Vagina (tissue), 2 donors: Measurements from ENCODE around the gene ZBTB7A. TPM values are rescaled to one million over a fixed set of nuclear protein-coding genes. Genes with fewer than 3 reads are reported as not detected.

Source experiments
- DNase-seq, 2 donors: peaks; one replicate each; pipeline ENCODE4 v3.0.0-alpha.2; 2017; ENCODE audit errors: extremely low spot score in 2 of 2
- H3K27ac ChIP-seq: fragments of 200-600 bp; sonication (generic); one replicate; pipeline ENCODE4 v1.5.1; 2019
- H3K27me3 ChIP-seq: fragments of 200-600 bp; sonication (generic); one replicate; pipeline ENCODE4 v1.5.1; 2019
- H3K36me3 ChIP-seq, 2 donors: fragments of 200-600 bp; sonication (generic); one replicate each; pipeline ENCODE4 v1.5.1; 2017 to 2019
- H3K4me1 ChIP-seq: fragments of 200-600 bp; sonication (generic); one replicate; pipeline ENCODE4 v1.5.1; 2019
- H3K4me3 ChIP-seq, 2 donors: fragments of 200-600 bp; sonication (generic); 1 replicate in 1 of 2; 2 replicates in 1 of 2; pipeline ENCODE4 v1.5.1; 2016 to 2019
- H3K9me3 ChIP-seq: fragments of 200-600 bp; sonication (generic); one replicate; pipeline ENCODE4 v1.5.1; 2019
- CTCF ChIP-seq, 3 experiments: fragments of 450-650 bp in 2 of 3; fragments of 200-600 bp in 1 of 3; sonication (generic) in 1 of 3; IDR thresholded peaks; one replicate each; pipeline ENCODE4 v1.5.1; 2017 to 2019; ENCODE audit warnings: antibody characterized with exemption in 3 of 3, mild to moderate bottlenecking in 2 of 3, moderate library complexity in 2 of 3
- POLR2A ChIP-seq, 2 donors: fragments of 450-650 bp; IDR thresholded peaks; one replicate each; pipeline ENCODE4 v1.6.1; 2017; ENCODE audit warnings: antibody characterized with exemption in 2 of 2, mild to moderate bottlenecking in 2 of 2, moderate library complexity in 2 of 2
- POLR2AphosphoS5 ChIP-seq, 2 donors: sonication (generic); formaldehyde crosslinking; IDR thresholded peaks; one replicate each; pipeline ENCODE4 v1.9.0; 2017; ENCODE audit warnings: antibody characterized with exemption in 2 of 2, mild to moderate bottlenecking in 2 of 2, low read depth in 1 of 2; ENCODE audit not compliant: insufficient read depth in 1 of 2
- intact Hi-C: fragments of 100-400 bp; cut with DNase I; formaldehyde crosslinking; loops from one replicate; pipeline ENCODE4 v1.15.1; 2023
- total RNA-seq: library from RNA; depleted of rRNA; stranded (reverse); fragments of >200 nt; gene quantifications from one replicate; pipeline ENCODE4 v1.2.3, GENCODE V29; 2016

Gene ZBTB7A
- total RNA-seq, 1 donor from 2014 or later: 60.6 TPM

- H3K36me3 ChIP-seq: no peaks in the 10 kb centered on the region
- H3K4me1 ChIP-seq: peaks cover 71% of the 10 kb centered on the region
- intact Hi-C loops: loop anchor here (5.0 kb wide), 1 partner anchor 56 kb away; the partner anchor contains the start of gene PIAS4
Measured at GRCh38 chr19:4063369-4064148, 3.1 kb downstream of the ZBTB7A start.

GRCh38 chr19:4062419-4063368, 4.0 kb downstream of the ZBTB7A start:
- H3K27ac ChIP-seq: peak overlapping the region; percentile 100
- intact Hi-C loops: loop anchor here (5.0 kb wide), 1 partner anchor 55 kb away; the partner anchor contains the start of gene PIAS4
- DNase-seq: peak in 1 of 2 donors; percentile 86
- no peaks in the 10 kb centered on the region for H3K9me3 ChIP-seq
- H3K4me3 ChIP-seq: peak overlapping the region; percentile 70 to 99
- H3K4me1 ChIP-seq: peaks cover 71% of the 10 kb centered on the region
- TF ChIP-seq CTCF (IDR thresholded peaks at IDR 0.05) (no peak), POLR2AphosphoS5 (IDR thresholded peaks at IDR 0.05; ENCODE audit: insufficient read depth in 1 of 2, low read depth in 1 of 2) (no peak), POLR2A (IDR thresholded peaks at IDR 0.05) (no peak)
- H3K36me3 ChIP-seq: no peaks in the 10 kb centered on the region
- H3K27me3 ChIP-seq: no peaks in the 10 kb centered on the region

More at GRCh38 chr19:4063369-4064148, 3.1 kb downstream of the ZBTB7A start:
- Histone ChIP-seq H3K27me3 (no peaks in the 10 kb centered on the region), H3K4me3 (peak overlapping the region; percentile 70 to 99), H3K9me3 (no peaks in the 10 kb centered on the region), H3K27ac (peak overlapping the region; percentile 100)
- no peak for TF ChIP-seq POLR2AphosphoS5 (IDR thresholded peaks at IDR 0.05; ENCODE audit: insufficient read depth in 1 of 2, low read depth in 1 of 2)
- TF ChIP-seq POLR2A (IDR thresholded peaks at IDR 0.05): no peak
- TF ChIP-seq CTCF (IDR thresholded peaks at IDR 0.05): no peak
- DNase-seq: peak in 1 of 2 donors; percentile 88

- no peaks in the 10 kb centered on the region for H3K36me3 ChIP-seq
- H3K27ac ChIP-seq: peak overlapping the region; percentile 100
- no peaks in the 10 kb centered on the region for H3K9me3 ChIP-seq
- DNase-seq: peak in 1 of 2 donors; percentile 91
- peak overlapping the region; percentile 44 to 70 for H3K4me3 ChIP-seq
- H3K4me1 ChIP-seq: peaks cover 69% of the 10 kb centered on the region
- H3K27me3 ChIP-seq: no peaks in the 10 kb centered on the region
- intact Hi-C loops: loop anchor here (5.0 kb wide), 1 partner anchor 55 kb away; the partner anchor contains the start of gene PIAS4
- TF ChIP-seq POLR2A (IDR thresholded peaks at IDR 0.05) (no peak), CTCF (IDR thresholded peaks at IDR 0.05) (no peak), POLR2AphosphoS5 (IDR thresholded peaks at IDR 0.05; ENCODE audit: insufficient read depth in 1 of 2, low read depth in 1 of 2) (no peak)
Measured at GRCh38 chr19:4061683-4062418, 4.8 kb downstream of the ZBTB7A start.

GRCh38 chr19:4061178-4061682, 5.5 kb downstream of the ZBTB7A start:
- H3K4me1 ChIP-seq: peaks cover 69% of the 10 kb centered on the region
- H3K27ac ChIP-seq: peak overlapping the region; percentile 100
- peak in 1 of 2 donors; percentile 90 for DNase-seq
- no peaks in the 10 kb centered on the region for H3K9me3 ChIP-seq
- TF ChIP-seq POLR2AphosphoS5 (IDR thresholded peaks at IDR 0.05; ENCODE audit: insufficient read depth in 1 of 2, low read depth in 1 of 2) (peak; percentile 62 to 86), POLR2A (IDR thresholded peaks at IDR 0.05) (peak in 1 of 2 donors; percentile 5), CTCF (IDR thresholded peaks at IDR 0.05) (no peak)
- no peaks in the 10 kb centered on the region for H3K36me3 ChIP-seq
- H3K4me3 ChIP-seq: peak overlapping the region; percentile 44 to 70
- no peaks in the 10 kb centered on the region for H3K27me3 ChIP-seq
- intact Hi-C loops: loop anchor here (5.0 kb wide), 1 partner anchor 54 kb away; the partner anchor contains the start of gene PIAS4
